Measurements from ENCODE around the gene GMNC. TPM values are rescaled to one million over a fixed set of nuclear protein-coding genes. Genes with fewer than 3 reads are reported as not detected.

GMNC gene
- total and polyA plus RNA-seq, 2 of the 13 experiments (the other 11 are each of a cell fraction or from before 2014, with no cell fraction given), result not detected

DNA sequence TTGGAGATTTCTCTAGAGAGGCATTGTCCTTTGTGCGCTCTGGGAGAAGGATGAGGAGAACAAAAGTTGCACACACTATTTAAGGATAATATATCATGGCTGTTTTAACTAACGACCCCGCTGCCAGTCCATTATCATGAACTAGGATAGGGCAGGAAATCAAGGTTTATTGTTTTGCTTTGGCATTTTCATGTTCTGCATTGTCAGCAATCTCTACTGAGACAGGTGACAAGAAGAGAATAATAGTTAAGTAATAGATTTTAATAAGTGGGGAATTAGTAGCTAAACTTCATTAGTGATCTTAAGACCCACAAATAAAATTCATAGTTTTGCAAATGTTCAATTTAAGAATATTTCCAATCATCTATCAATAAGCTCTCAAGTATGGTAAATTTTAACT lies 20.6 kb upstream of the GMNC start (continued):
- TF ChIP-seq, protein P1, sequence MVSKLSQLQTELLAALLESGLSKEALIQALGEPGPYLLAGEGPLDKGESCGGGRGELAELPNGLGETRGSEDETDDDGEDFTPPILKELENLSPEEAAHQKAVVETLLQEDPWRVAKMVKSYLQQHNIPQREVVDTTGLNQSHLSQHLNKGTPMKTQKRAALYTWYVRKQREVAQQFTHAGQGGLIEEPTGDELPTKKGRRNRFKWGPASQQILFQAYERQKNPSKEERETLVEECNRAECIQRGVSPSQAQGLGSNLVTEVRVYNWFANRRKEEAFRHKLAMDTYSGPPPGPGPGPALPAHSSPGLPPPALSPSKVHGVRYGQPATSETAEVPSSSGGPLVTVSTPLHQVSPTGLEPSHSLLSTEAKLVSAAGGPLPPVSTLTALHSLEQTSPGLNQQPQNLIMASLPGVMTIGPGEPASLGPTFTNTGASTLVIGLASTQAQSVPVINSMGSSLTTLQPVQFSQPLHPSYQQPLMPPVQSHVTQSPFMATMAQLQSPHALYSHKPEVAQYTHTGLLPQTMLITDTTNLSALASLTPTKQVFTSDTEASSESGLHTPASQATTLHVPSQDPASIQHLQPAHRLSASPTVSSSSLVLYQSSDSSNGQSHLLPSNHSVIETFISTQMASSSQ (IDR thresholded peaks at IDR 0.05; ENCODE audit: low read depth), result no peak
- TF ChIP-seq, protein P1 (CRISPR knock-in tag; IDR thresholded peaks at IDR 0.05; ENCODE audit: borderline replicate concordance), result no peak
- TF ChIP-seq MAFF (IDR thresholded peaks at IDR 0.05; ENCODE audit: low read depth, low read length), result peak; percentile 76
- no peak for TF ChIP-seq MTF2 (CRISPR knock-in tag; IDR thresholded peaks at IDR 0.05; ENCODE audit: borderline replicate concordance)
- TF ChIP-seq GFI1 (CRISPR knock-in tag; IDR thresholded peaks at IDR 0.05; ENCODE audit: borderline replicate concordance), result no peak
- TF ChIP-seq, protein P2, sequence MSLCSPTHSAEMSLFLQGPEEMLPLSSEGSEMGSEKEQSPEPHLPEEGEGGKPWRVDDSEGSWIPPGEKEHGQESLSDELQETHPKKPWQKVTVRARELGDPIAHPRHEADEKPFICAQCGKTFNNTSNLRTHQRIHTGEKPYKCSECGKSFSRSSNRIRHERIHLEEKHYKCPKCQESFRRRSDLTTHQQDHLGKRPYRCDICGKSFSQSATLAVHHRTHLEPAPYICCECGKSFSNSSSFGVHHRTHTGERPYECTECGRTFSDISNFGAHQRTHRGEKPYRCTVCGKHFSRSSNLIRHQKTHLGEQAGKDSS (CRISPR knock-in tag; IDR thresholded peaks at IDR 0.05; ENCODE audit: borderline replicate concordance, low read depth), result no peak
- no peak for TF ChIP-seq ZNF558 (CRISPR knock-in tag; IDR thresholded peaks at IDR 0.05; ENCODE audit: borderline replicate concordance)

- H2AFZ ChIP-seq (ENCODE audit: low read length), result no peak overlapping the region
- no peak overlapping the region for H3K9ac ChIP-seq (ENCODE audit: insufficient read depth, low read depth, low read length)
- TF ChIP-seq HOXD1 (CRISPR knock-in tag; IDR thresholded peaks at IDR 0.05) (no peak), ATF7-NPFF (CRISPR knock-in tag; IDR thresholded peaks at IDR 0.05; ENCODE audit: low read depth) (no peak), CHD4 (IDR thresholded peaks at IDR 0.05; ENCODE audit: borderline replicate concordance, low read length) (no peak), NFYC (CRISPR knock-in tag; IDR thresholded peaks at IDR 0.05) (0 out of 2 replicates have a peak, but pooled peaks have one; percentile 36), KDM3A (CRISPR knock-in tag; IDR thresholded peaks at IDR 0.05; ENCODE audit: low read depth) (no peak), STAG1 (CRISPR knock-in tag; IDR thresholded peaks at IDR 0.05) (0 out of 2 replicates have a peak, but pooled peaks have one; percentile 6), CREB1 (IDR thresholded peaks at IDR 0.05) (peak; percentile 75), CREB1 (CRISPR knock-in tag; IDR thresholded peaks at IDR 0.05) (0 out of 2 replicates have a peak, but pooled peaks have one; percentile 44), CTCF (CRISPR knock-in tag; IDR thresholded peaks at IDR 0.05) (peak; percentile 51)
Observed at GRCh38 chr3:190877925-190878324, 15.4 kb upstream of the GMNC start.

More at GRCh38 chr3:190877925-190878324, 15.4 kb upstream of the GMNC start:
- intact Hi-C loops (cut with micrococcal nuclease; ENCODE audit: unreplicated experiment), result no loop called here
- Histone ChIP-seq H3K27ac (ENCODE audit: extremely low read length, insufficient read depth, low read length) (no peak overlapping the region), H4K20me1 (ENCODE audit: insufficient read depth, low read length) (no peaks in the 10 kb centered on the region), H3K27me3 (ENCODE audit: control insufficient read depth in 1 of 2, insufficient read depth in 2 of 2, low read length in 2 of 2) (no peaks in the 10 kb centered on the region), H3K4me2 (ENCODE audit: low read depth, low read length) (no peak overlapping the region), H3K9me3 (ENCODE audit: low read length) (no peaks in the 10 kb centered on the region), H3K4me3 (replicated peaks in 1 of 3; ENCODE audit: insufficient read depth in 1 of 3, low read depth in 2 of 3, low read length in 3 of 3) (no peak overlapping the region), H3K4me1 (ENCODE audit: insufficient read depth, low read length) (no peaks in the 10 kb centered on the region), H3K79me2 (ENCODE audit: insufficient read depth, low read length) (no peaks in the 10 kb centered on the region), H3K36me3 (replicated peaks in 1 of 2; ENCODE audit: control insufficient read depth in 1 of 2, insufficient read depth in 2 of 2, low read length in 2 of 2) (no peaks in the 10 kb centered on the region)
- CTCF ChIA-PET (ENCODE audit: low intra/inter-chr PET ratio, low total read pairs), result no interaction called here
- FAIRE-seq (no peak), ATAC-seq (no peak), DNase-seq (ENCODE audit: low spot score) (no peak)
- POLR2A ChIA-PET, result no interaction called here
- in situ Hi-C loops (cut with HindIII; ENCODE audit: extremely low pct_ligation_motif_present, low pct_unique_long_range_greater_than_20kb), result no loop called here
- 85% methylated on average over 12 of the region's 17 CpGs for WGBS (ENCODE audit: low lambda C conversion rate)
- BruUV-seq (replicated peaks), result no TSS peak

All from HepG2 (cell line).